ENCODE results near the gene HIVEP3.

- no peak for TF ChIP-seq POLR2AphosphoS5 (IDR thresholded peaks at IDR 0.05; ENCODE audit: low read depth)
- TF ChIP-seq, protein P1, sequence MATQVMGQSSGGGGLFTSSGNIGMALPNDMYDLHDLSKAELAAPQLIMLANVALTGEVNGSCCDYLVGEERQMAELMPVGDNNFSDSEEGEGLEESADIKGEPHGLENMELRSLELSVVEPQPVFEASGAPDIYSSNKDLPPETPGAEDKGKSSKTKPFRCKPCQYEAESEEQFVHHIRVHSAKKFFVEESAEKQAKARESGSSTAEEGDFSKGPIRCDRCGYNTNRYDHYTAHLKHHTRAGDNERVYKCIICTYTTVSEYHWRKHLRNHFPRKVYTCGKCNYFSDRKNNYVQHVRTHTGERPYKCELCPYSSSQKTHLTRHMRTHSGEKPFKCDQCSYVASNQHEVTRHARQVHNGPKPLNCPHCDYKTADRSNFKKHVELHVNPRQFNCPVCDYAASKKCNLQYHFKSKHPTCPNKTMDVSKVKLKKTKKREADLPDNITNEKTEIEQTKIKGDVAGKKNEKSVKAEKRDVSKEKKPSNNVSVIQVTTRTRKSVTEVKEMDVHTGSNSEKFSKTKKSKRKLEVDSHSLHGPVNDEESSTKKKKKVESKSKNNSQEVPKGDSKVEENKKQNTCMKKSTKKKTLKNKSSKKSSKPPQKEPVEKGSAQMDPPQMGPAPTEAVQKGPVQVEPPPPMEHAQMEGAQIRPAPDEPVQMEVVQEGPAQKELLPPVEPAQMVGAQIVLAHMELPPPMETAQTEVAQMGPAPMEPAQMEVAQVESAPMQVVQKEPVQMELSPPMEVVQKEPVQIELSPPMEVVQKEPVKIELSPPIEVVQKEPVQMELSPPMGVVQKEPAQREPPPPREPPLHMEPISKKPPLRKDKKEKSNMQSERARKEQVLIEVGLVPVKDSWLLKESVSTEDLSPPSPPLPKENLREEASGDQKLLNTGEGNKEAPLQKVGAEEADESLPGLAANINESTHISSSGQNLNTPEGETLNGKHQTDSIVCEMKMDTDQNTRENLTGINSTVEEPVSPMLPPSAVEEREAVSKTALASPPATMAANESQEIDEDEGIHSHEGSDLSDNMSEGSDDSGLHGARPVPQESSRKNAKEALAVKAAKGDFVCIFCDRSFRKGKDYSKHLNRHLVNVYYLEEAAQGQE (IDR thresholded peaks at IDR 0.05; ENCODE audit: insufficient replicate concordance, low read depth): no peak
- no peak for TF ChIP-seq CTCF (IDR thresholded peaks at IDR 0.05; ENCODE audit: insufficient read depth, low read length)
- TF ChIP-seq GABPA (IDR thresholded peaks at IDR 0.05; ENCODE audit: low read depth): no peak
- no peak for TF ChIP-seq SPI1 (IDR thresholded peaks at IDR 0.05; ENCODE audit: borderline replicate concordance, low read depth)
Measured at GRCh38 chr1:41700581-41700980, 218.1 kb downstream of the HIVEP3 start.
